Measurements from ENCODE around the gene RRM1. TPM values are rescaled to one million over a fixed set of nuclear protein-coding genes. Genes with fewer than 3 reads are reported as not detected.

Gene RRM1
- total and polyA plus RNA-seq, 10 of the 15 experiments (the other 5 are each of a cell fraction or from before 2014, with no cell fraction given): 94.0 to 255 (median 148) TPM

- ChIA-PET CTCF (no interaction called here), RAD21 (ENCODE audit: unreplicated experiment) (no interaction called here), POLR2A (no interaction called here), SMC1A (ENCODE audit: uncharacterized antibody, unreplicated experiment) (no interaction called here)
- Histone ChIP-seq H3K79me2 (ENCODE audit: control insufficient read depth, insufficient read depth, low read length) (no peaks in the 10 kb centered on the region), H3K9me3 (replicated peaks; ENCODE audit: control insufficient read depth, insufficient read depth, low read length) (no peaks in the 10 kb centered on the region), H4K20me1 (ENCODE audit: control insufficient read depth, insufficient read depth) (no peaks in the 10 kb centered on the region), H3K27ac (ENCODE audit: control insufficient read depth, insufficient read depth) (no peak overlapping the region), H3K4me3 (no peak overlapping the region), H3K9ac (ENCODE audit: control insufficient read depth, insufficient read depth, low read length) (no peak overlapping the region), H2AFZ (ENCODE audit: control insufficient read depth, low read depth, low read length) (no peak overlapping the region), H3K27me3 (replicated peaks in 1 of 2; ENCODE audit: control insufficient read depth in 2 of 2, insufficient read depth in 2 of 2, low read length in 1 of 2) (no peaks in the 10 kb centered on the region), H3K4me2 (ENCODE audit: control insufficient read depth, insufficient read depth) (no peak overlapping the region), H3K36me3 (ENCODE audit: control insufficient read depth in 2 of 2, insufficient read depth in 2 of 2, low read length in 1 of 2) (peaks cover 0 to 2% of the 10 kb centered on the region in 2 experiments; a peak in 1 of 4 replicates), H3K4me1 (ENCODE audit: control insufficient read depth, insufficient read depth, low read length) (no peaks in the 10 kb centered on the region)
- no peak for DNase-seq (ENCODE audit: low read depth, low spot score)
- in situ Hi-C loops (cut with MboI): no loop called here
- intact Hi-C loops (cut with micrococcal nuclease; ENCODE audit: unreplicated experiment): no loop called here
- no peak for FAIRE-seq
- no TSS peak for BruUV-seq (replicated peaks)
- ATAC-seq: no peak
- no peak for TF ChIP-seq CBX5 (IDR thresholded peaks at IDR 0.05; ENCODE audit: low read depth)
- TF ChIP-seq SMC3 (IDR thresholded peaks at IDR 0.05; ENCODE audit: borderline replicate concordance, low read length): no peak
- TF ChIP-seq NFYB (IDR thresholded peaks at IDR 0.05; ENCODE audit: insufficient read depth, low read depth, low read length): no peak
- no peak for TF ChIP-seq SPI1 (IDR thresholded peaks at IDR 0.05; ENCODE audit: borderline replicate concordance, insufficient read depth, low read depth, low read length)
- no peak for TF ChIP-seq ELK1 (IDR thresholded peaks at IDR 0.05; ENCODE audit: low read depth, low read length)
- TF ChIP-seq FOXK2 (IDR thresholded peaks at IDR 0.05): no peak
- no peak for TF ChIP-seq JUND (IDR thresholded peaks at IDR 0.05; ENCODE audit: low read depth, low read length)
- no peak for TF ChIP-seq MYB (IDR thresholded peaks at IDR 0.05; ENCODE audit: borderline replicate concordance, low read depth, low read length)
- TF ChIP-seq, protein P1, sequence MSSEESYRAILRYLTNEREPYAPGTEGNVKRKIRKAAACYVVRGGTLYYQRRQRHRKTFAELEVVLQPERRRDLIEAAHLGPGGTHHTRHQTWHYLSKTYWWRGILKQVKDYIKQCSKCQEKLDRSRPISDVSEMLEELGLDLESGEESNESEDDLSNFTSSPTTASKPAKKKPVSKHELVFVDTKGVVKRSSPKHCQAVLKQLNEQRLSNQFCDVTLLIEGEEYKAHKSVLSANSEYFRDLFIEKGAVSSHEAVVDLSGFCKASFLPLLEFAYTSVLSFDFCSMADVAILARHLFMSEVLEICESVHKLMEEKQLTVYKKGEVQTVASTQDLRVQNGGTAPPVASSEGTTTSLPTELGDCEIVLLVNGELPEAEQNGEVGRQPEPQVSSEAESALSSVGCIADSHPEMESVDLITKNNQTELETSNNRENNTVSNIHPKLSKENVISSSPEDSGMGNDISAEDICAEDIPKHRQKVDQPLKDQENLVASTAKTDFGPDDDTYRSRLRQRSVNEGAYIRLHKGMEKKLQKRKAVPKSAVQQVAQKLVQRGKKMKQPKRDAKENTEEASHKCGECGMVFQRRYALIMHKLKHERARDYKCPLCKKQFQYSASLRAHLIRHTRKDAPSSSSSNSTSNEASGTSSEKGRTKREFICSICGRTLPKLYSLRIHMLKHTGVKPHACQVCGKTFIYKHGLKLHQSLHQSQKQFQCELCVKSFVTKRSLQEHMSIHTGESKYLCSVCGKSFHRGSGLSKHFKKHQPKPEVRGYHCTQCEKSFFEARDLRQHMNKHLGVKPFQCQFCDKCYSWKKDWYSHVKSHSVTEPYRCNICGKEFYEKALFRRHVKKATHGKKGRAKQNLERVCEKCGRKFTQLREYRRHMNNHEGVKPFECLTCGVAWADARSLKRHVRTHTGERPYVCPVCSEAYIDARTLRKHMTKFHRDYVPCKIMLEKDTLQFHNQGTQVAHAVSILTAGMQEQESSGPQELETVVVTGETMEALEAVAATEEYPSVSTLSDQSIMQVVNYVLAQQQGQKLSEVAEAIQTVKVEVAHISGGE (CRISPR knock-in tag; IDR thresholded peaks at IDR 0.05): no peak
- no peak for TF ChIP-seq LARP7 (IDR thresholded peaks at IDR 0.05)
- TF ChIP-seq NR2C2 (IDR thresholded peaks at IDR 0.05; ENCODE audit: borderline replicate concordance, control insufficient read depth, insufficient read length, low read depth): no peak
- TF ChIP-seq PML (IDR thresholded peaks at IDR 0.05; ENCODE audit: low read length): no peak
- TF ChIP-seq ZZZ3 (IDR thresholded peaks at IDR 0.05; ENCODE audit: control insufficient read depth, insufficient read length, low read depth): no peak
- TF ChIP-seq ZNF217 (IDR thresholded peaks at IDR 0.05): no peak
- no peak for TF ChIP-seq POLR2AphosphoS2 (IDR thresholded peaks at IDR 0.05; ENCODE audit: low read depth, low read length)
- no peak for TF ChIP-seq EGR1 (IDR thresholded peaks at IDR 0.05; ENCODE audit: borderline replicate concordance in 1 of 2, low read depth in 2 of 2, low read length in 2 of 2)
- 89% methylated on average over 7 of the region's 7 CpGs for whole genome bisulfite sequencing (ENCODE audit: insufficient coverage, insufficient replicate concordance, low lambda C conversion rate, missing lambda C conversion rate)
These were observed 52.1 kb downstream of the RRM1 start for GRCh38 chr11:4146772-4147098.
